ENCODE measurements around the gene MAP1LC3B.
"Not testable (repeated sequence)": the region's sequence is repeated elsewhere in the genome, so short reads cannot be mapped to it uniquely, and the experiment has no call there.

MAP1LC3B gene

DNA sequence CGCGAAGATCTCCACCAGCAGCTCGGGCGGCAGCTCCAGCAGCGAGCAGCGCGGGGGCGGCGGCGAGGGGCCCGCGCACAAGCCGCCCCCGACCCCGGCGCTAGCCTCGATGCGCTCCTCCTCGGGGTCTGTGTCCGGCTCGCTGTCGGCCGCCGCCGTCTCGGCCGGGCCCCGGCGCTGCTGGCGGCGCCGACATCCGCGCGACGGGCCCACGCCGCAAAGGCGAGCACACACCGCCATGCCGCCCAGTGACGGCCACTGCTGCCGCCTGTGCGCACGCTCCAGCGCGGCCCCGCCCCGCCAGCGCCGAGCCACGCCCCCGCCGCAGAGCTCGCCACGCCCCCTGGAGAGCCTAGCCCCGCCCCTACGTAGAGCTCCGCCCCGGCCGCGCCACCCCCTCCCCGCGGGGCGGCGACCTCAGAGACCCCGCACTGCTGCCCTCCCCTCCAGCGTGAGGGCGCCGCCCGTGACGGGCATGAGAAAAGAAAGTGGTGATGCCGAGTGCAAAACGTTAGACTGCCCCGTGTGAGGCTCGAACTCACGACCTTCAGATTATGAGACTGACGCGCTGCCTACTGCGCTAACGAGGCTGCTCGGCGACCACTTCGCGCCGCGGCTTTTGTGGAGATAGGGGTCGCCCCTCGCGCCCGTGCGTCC, 8.5 kb upstream of the MAP1LC3B start, which contains the start of gene FBXO31:
Gene FBXO31, minus strand, starts transcription at position 272 of the 657 bp plus-strand sequence. Its CDS starts 32 bp downstream, at position 240.
- DNase-seq = peak; percentile 37

DNA sequence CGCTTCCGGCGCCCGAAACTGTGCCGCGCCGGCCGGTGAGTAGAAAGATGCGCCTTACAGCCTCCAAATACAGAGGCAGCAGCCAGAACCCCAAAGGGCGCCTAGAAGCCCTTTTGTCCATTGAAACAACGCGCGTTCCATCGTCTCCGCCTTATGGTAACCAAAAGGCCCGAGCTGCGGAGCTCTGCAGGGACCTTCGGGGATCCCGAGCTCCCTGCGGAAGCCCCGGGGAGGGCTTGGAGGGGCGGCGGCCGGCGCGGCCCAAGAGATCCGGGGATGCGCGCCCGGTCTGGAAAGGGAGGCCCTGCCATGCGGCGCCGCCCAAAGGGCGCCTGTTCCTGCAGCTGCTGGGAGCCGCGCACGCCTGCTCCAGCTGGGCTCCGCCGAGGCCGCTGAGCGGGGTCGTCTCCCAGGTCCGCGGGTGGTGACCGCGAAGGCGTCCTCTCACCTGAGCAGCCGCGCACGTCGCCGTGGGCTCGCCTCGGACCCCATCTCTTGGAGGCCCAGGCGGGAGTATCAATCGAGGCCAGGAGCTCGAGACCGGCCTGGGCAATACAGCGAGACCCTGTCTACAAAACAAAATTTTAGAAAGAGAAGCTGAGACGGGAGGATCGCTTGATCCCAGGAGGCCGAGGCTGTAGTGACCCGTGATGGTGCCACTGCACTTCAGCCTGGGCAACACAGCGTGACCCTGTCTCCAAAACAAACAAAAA, 7.8 kb upstream of the MAP1LC3B start:
- DNase-seq = no peak

DNA sequence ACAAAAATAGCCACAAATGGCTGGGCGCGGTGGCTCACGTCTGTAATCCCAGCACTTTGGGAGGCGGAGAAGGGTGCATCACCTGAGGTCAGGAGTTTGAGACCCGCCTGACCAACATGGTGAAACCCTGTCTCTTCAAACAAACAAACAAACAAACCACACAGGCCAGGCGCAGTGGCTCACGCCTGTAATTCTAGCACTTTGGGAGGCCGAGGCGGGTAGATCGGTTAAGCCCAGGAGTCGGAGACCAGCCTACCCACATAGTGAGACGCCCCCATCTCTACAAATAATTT, 7.3 kb upstream of the MAP1LC3B start:
- DNase-seq = not testable (repeated sequence)

DNA sequence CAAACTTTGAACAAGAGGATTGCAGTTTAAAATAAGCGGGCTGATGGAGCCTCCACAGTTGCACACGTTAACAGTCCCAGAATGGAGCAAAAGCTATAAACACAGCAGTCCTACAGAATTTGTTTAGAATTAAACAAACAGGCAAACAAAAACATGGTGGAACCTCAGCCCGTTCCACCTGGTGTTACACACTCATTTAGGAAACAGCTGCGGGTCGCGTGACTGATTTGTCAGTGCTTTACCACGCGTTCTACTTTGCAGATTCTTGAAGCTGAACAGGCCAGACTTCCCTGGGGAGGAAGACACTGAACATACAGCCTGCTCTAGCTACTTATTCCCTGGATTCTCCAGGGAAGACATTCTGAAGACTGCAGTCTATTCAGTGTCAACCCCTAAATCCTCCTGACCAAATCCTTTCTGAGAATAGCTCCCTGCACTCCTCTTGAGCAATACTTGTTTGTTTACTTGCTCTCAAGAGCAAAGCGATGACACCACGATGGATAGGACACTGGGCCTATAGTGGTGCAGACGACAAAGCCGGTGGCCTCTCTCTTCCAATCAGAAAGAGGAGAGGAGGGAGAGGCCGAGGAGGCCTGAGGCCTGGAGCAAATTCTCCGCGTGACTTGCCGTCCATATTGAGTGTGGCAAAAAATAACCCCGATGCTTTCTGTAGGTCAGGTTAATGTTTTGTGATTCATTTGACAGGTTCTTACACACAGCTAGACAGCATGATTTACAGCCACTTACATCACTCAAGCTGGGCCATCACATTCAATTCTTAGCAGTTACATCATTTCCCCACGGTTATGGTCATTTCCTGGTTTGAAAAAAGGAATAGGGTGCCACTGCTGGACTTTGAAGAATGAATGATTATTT, 4.0 kb upstream of the MAP1LC3B start:
- peak; percentile 94 for DNase-seq

GRCh38 chr16:87388818-87389134, 3.4 kb upstream of the MAP1LC3B start:
- DNase-seq = no peak

- no peak for DNase-seq
Measured at GRCh38 chr16:87389245-87389644, 2.9 kb upstream of the MAP1LC3B start.

- not testable (repeated sequence) for DNase-seq
Measured at GRCh38 chr16:87389914-87390313, 2.2 kb upstream of the MAP1LC3B start.

- DNase-seq = no peak
Measured at GRCh38 chr16:87390641-87391323, 1.4 kb upstream of the MAP1LC3B start.

- DNase-seq = no peak
Measured at GRCh38 chr16:87391324-87391949, 699 bp upstream of the MAP1LC3B start.

- no peak for DNase-seq
Measured at GRCh38 chr16:87392821-87393679, 914 bp downstream of the MAP1LC3B start.

DNA sequence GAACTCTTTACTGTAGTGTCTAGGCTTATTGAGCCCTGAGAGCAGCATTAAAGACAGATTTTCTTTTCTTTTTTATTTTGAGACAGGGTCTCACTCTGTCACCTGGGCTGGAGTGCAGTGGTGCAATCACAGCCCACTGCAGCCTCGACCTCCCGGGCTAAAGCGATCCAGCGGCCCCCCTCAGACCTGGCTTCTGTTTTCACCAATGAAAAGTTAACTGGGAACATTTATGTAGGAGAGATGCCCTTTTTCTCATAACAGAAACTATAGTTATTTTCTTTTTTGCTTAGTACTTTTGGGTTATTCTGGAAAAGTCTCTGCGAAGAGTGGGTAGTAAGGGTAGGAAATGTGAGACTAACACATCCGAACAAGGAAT, 1.5 kb downstream of the MAP1LC3B start:
- DNase-seq = no peak

- DNase-seq = no peak
Measured at GRCh38 chr16:87395181-87395842, 3.2 kb downstream of the MAP1LC3B start.

DNA sequence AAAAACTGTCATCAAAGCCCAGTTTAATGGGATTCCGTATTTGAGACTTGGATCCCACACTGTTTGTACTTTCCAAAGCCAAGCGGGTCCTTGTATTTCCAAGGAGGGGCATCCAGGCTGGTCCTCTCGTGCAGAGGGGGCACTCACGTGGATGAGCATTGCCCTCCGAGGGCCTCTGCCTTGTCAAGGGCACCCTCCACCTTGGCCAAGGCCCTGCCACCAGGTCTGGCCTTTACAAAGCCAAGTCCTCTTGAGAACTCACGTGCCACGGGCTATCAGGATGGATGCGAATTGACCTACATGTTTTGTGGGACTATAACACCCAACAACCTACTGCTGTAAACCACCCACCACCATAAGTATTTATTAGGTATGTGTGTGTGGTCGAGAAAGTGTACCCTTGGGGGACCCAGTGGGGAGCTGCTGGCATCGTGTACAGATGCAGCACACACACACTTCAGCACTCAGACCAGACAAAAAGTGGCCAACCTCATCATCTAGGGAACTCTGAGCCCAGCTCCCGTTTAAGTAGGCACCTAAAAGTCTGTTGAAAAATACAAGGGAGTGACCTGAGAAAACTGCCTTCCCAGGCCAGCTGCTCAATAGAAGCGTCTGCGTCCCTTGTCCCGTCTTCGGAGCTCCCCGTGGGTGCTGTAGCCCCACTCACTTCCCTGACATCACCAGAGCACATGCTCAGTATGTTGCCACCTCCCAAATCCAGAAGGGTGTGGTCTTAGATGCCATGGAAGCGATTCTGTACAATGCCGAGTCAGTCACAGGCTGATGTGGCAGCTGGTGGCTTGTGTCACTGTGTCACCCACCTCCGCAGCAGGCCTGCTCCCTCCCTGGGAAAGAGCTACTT, 12.9 kb downstream of the MAP1LC3B start:
- no peak for DNase-seq

GRCh38 chr16:87406495-87407088, 14.5 kb downstream of the MAP1LC3B start:
- no peak for DNase-seq

GRCh38 chr16:87407511-87408112, 15.5 kb downstream of the MAP1LC3B start:
- no peak for DNase-seq

- DNase-seq = no peak
Measured at GRCh38 chr16:87409153-87409552, 17.0 kb downstream of the MAP1LC3B start.

GRCh38 chr16:87409781-87410180, 17.6 kb downstream of the MAP1LC3B start:
- DNase-seq = no peak

GRCh38 chr16:87410530-87410929, 18.4 kb downstream of the MAP1LC3B start:
- no peak for DNase-seq

GRCh38 chr16:87410968-87411367, 18.8 kb downstream of the MAP1LC3B start:
- no peak for DNase-seq
